Measurements from ENCODE around the gene PFKFB3. TPM values are rescaled to one million over a fixed set of nuclear protein-coding genes. Genes with fewer than 3 reads are reported as not detected.

PFKFB3 gene
- total RNA-seq, 1 donor from 2014 or later = 28.8 TPM

DNA sequence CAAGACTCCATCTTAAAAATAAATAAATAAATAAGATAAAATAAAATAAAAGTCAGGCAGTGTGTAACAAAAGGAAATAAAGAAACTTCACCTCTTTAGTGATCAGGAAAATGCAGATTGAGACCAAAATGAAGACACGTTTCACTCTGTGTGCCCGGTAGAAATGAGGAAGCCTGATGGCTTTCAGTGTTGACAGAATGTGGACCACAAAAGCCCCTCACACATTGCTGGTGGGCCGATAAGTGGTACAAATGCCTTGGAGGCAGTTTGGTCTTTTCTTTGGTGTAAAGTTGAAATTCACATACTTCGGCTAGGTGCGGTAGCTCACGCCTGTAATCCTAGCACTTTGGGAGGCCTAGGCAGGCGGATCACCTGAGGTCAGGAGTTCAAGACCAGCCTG is 44.5 kb upstream of the PFKFB3 start:
- Mint-ChIP-seq H3K27ac (no peak overlapping the region), H3K36me3 (peaks cover 7% of the 10 kb centered on the region), H3K4me3 (no peak overlapping the region), H3K4me1 (peaks cover 11% of the 10 kb centered on the region), H3K27me3 (ENCODE audit: insufficient read depth, low read depth) (peaks cover 5% of the 10 kb centered on the region), H3K9me3 (peaks cover 9% of the 10 kb centered on the region)
- no peak for DNase-seq (ENCODE audit: low spot score)
- Histone ChIP-seq H3K36me3 (no peaks in the 10 kb centered on the region), H3K4me1 (no peaks in the 10 kb centered on the region), H3K4me2 (no peak overlapping the region), H3K9ac (no peak overlapping the region), H2AFZ (replicated peaks) (no peak overlapping the region), H3K27ac (no peak overlapping the region), H4K20me1 (ENCODE audit: low read depth) (no peaks in the 10 kb centered on the region), H3K4me3 (no peak overlapping the region), H3K79me2 (ENCODE audit: low read depth) (no peaks in the 10 kb centered on the region), H3F3A (ENCODE audit: low read depth) (peaks cover 13% of the 10 kb centered on the region), H3K9me3 (ENCODE audit: low read depth) (no peaks in the 10 kb centered on the region), H3K27me3 (no peaks in the 10 kb centered on the region)
- TF ChIP-seq EZH2phosphoT487 (IDR thresholded peaks at IDR 0.05) = no peak
- TF ChIP-seq EZH2 (IDR thresholded peaks at IDR 0.05) = no peak
- TF ChIP-seq, protein P1, sequence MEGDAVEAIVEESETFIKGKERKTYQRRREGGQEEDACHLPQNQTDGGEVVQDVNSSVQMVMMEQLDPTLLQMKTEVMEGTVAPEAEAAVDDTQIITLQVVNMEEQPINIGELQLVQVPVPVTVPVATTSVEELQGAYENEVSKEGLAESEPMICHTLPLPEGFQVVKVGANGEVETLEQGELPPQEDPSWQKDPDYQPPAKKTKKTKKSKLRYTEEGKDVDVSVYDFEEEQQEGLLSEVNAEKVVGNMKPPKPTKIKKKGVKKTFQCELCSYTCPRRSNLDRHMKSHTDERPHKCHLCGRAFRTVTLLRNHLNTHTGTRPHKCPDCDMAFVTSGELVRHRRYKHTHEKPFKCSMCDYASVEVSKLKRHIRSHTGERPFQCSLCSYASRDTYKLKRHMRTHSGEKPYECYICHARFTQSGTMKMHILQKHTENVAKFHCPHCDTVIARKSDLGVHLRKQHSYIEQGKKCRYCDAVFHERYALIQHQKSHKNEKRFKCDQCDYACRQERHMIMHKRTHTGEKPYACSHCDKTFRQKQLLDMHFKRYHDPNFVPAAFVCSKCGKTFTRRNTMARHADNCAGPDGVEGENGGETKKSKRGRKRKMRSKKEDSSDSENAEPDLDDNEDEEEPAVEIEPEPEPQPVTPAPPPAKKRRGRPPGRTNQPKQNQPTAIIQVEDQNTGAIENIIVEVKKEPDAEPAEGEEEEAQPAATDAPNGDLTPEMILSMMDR (IDR thresholded peaks at IDR 0.05) = no peak

GRCh38 chr10:6161921-6162320 is 40.8 kb upstream of the PFKFB3 start:
- Histone ChIP-seq H3K4me3 (no peak overlapping the region), H3K36me3 (no peaks in the 10 kb centered on the region), H2AFZ (replicated peaks) (no peak overlapping the region), H4K20me1 (ENCODE audit: low read depth) (peaks cover 29% of the 10 kb centered on the region), H3K27me3 (no peaks in the 10 kb centered on the region), H3K79me2 (ENCODE audit: low read depth) (peaks cover 12% of the 10 kb centered on the region), H3K4me2 (no peak overlapping the region), H3K9me3 (ENCODE audit: low read depth) (no peaks in the 10 kb centered on the region), H3K27ac (no peak overlapping the region), H3K9ac (no peak overlapping the region), H3K4me1 (peaks cover 14% of the 10 kb centered on the region), H3F3A (ENCODE audit: low read depth) (peaks cover 13% of the 10 kb centered on the region)
- Mint-ChIP-seq H3K9me3 (no peaks in the 10 kb centered on the region), H3K36me3 (peaks cover 3% of the 10 kb centered on the region), H3K27me3 (ENCODE audit: insufficient read depth, low read depth) (peaks cover 3% of the 10 kb centered on the region), H3K4me1 (peaks cover 28% of the 10 kb centered on the region), H3K4me3 (no peak overlapping the region), H3K27ac (no peak overlapping the region)
- TF ChIP-seq EZH2 (IDR thresholded peaks at IDR 0.05) (no peak), EZH2phosphoT487 (IDR thresholded peaks at IDR 0.05) (no peak)
- TF ChIP-seq, protein P1 (IDR thresholded peaks at IDR 0.05) = no peak
- no peak for DNase-seq (ENCODE audit: low spot score)

DNA sequence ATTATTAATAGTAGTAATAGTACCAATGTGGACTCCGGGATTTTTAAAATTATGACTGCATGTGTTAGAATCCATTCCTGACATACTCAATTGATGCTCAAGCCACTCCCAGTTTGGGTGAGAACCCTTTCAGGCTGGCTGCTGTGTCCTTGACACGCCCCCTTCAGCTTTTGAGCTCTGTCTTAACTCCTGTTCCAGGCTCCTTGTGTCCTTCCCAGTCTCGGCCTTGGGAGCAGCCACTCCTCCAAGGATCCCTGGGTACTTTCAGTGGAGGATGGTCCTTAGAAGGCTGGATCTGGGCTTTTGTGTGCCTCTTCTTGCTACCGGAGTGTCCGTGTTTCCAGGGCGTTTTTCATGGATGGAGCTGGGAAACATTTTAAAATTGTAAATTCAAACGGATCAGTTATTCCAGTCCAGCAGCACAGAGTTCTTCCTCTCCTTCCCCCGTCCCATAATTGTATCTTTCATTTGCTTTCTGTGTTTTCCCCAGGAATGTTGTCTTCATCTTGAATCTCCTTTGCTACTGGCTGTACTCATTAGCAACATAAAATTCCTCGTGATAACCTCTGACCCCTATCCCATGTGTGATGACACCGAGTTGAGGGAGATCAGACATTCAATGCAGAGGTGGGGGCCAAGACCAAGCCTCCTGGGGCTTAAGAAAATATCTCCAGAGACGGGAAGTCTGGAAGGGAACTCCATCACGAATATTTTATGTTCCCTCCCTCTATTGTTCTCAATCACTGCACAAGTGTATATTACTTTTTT is 40.0 kb upstream of the PFKFB3 start:
- H3K9me3 Mint-ChIP-seq = no peaks in the 10 kb centered on the region
- H3K36me3 Mint-ChIP-seq = peaks cover 11% of the 10 kb centered on the region
- H3K27ac Mint-ChIP-seq = no peak overlapping the region
- Histone ChIP-seq H3K4me2 (no peak overlapping the region), H3K4me3 (no peak overlapping the region), H3K27ac (no peak overlapping the region), H3K9me3 (ENCODE audit: low read depth) (no peaks in the 10 kb centered on the region), H4K20me1 (ENCODE audit: low read depth) (peaks cover 37% of the 10 kb centered on the region), H3K4me1 (peaks cover 14% of the 10 kb centered on the region), H3K27me3 (no peaks in the 10 kb centered on the region), H2AFZ (replicated peaks) (no peak overlapping the region), H3K9ac (no peak overlapping the region), H3F3A (ENCODE audit: low read depth) (peaks cover 13% of the 10 kb centered on the region), H3K79me2 (ENCODE audit: low read depth) (peaks cover 14% of the 10 kb centered on the region), H3K36me3 (no peaks in the 10 kb centered on the region)
- peak overlapping the region; percentile 61 for H3K4me3 Mint-ChIP-seq
- TF ChIP-seq, protein P1 (IDR thresholded peaks at IDR 0.05) = no peak
- no peak for TF ChIP-seq EZH2phosphoT487 (IDR thresholded peaks at IDR 0.05)
- TF ChIP-seq EZH2 (IDR thresholded peaks at IDR 0.05) = no peak
- peaks cover 3% of the 10 kb centered on the region for H3K27me3 Mint-ChIP-seq (ENCODE audit: insufficient read depth, low read depth)
- no peak for DNase-seq (ENCODE audit: low spot score)
- H3K4me1 Mint-ChIP-seq = peaks cover 30% of the 10 kb centered on the region

All from neural progenitor cell (in vitro differentiated cells).